GM13977 (cell line): ENCODE results near the gene MRPL11.

Experiments
- DNase-seq: peaks from one replicate; pipeline ENCODE4 v3.0.0; 2012; ENCODE audit warnings: low spot score
- CTCF ChIP-seq: IDR thresholded peaks from 2 replicates; pipeline ENCODE4 v1.5.1; 2012; ENCODE audit warnings: mild to moderate bottlenecking, control low read depth; ENCODE audit not compliant: insufficient read depth; ENCODE audit errors: extremely low read depth, missing control alignments
- in situ Hi-C: fragments of 300-500 bp; cut with MboI; formaldehyde crosslinking; loops from one replicate; pipeline ENCODE4 v1.12.0; 2022; ENCODE audit warnings: low sequenced_read_pairs, low pct_unique_long_range_greater_than_20kb, mixed read lengths, inconsistent platforms; ENCODE audit not compliant: unreplicated experiment

MRPL11 gene

DNA sequence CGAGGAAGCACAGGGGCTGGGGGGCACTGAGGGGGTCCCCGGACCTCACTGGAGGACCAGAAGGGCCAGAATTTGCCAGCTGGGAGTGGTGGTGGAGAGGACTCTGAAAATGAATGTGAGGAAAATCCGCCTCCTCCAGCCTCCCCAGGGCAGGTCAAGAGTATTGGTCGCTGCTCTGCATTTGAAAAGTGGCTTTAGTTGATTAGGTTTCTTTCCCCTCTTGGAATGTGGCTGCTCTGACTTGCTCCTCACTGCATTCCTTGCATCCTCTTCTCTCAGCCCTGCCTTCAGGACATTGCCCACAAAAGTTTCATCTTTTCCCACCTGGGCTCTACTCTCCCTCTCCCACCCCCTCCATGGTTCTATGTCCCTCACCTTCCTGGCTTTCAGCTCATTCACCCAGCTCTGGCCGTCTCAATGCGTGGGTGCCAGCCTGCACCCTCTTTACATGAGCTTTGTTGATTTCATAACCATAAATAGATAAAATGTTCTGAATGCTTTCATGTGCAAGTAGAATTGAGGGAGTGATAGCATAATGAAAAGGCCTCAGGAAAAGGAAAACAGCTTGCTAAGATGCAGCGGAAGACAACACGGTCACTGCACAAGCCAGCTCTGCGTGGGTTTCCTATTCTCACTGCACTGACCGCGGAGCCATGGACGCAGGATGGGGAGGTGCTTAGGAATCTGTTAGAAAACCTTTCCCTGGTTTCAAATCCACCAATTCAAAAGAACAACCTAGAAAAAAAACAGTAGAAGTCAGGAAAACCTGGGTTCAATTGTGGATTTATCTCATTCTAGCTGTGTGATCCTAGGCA lies 24.3 kb downstream of the MRPL11 start:
- DNase-seq = no peak
- in situ Hi-C loops = loop anchor here (25.0 kb wide), 1 partner anchor 273 kb away; the partner anchor contains the start of gene RBM4B
- no peak for TF ChIP-seq CTCF

GRCh38 chr11:66413167-66413566 lies 25.5 kb downstream of the MRPL11 start:
- no peak for TF ChIP-seq CTCF
- DNase-seq = no peak
- in situ Hi-C loops = loop anchor here (25.0 kb wide), 1 partner anchor 274 kb away; the partner anchor contains the start of gene RBM4B

- in situ Hi-C loops = loop anchor here (25.0 kb wide), 1 partner anchor 275 kb away; the partner anchor contains the start of gene RBM4B
- DNase-seq = no peak
These were observed 26.5 kb downstream of the MRPL11 start for GRCh38 chr11:66412110-66412509.

DNA sequence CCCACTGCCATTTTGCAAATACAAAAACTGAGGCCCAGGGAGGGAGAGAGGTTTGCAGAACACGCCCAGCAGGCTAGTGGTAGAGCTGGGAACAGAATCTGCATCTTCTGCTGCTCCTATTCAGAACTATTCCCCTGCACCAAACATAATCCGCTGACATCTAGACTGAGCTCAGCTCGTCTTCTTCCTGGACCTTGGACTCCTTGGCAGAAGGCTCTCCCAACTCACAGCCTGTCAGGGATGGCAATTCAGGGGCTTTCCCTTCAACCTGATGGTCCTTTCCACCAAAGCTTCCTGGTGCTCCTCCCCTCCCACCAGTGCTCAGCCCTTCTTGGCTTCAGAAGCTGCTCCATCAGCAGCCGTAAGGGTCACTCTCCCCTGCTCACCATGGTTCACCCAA lies 27.3 kb downstream of the MRPL11 start:
- no peak for DNase-seq
- TF ChIP-seq CTCF = no peak
- in situ Hi-C loops = loop anchor here (25.0 kb wide), 1 partner anchor 276 kb away; the partner anchor contains the start of gene RBM4B

More at GRCh38 chr11:66412110-66412509, 26.5 kb downstream of the MRPL11 start:
- no peak for TF ChIP-seq CTCF

- no peak for DNase-seq
- in situ Hi-C loops = loop anchor here (25.0 kb wide), 1 partner anchor 277 kb away; the partner anchor contains the start of gene RBM4B
These were observed 28.5 kb downstream of the MRPL11 start for GRCh38 chr11:66410191-66410590.

GRCh38 chr11:66409226-66409625 lies 29.4 kb downstream of the MRPL11 start:
- in situ Hi-C loops = loop anchor here (10.0 to 25.0 kb wide), 2 partner anchors 66 to 278 kb away; partner anchors contain the start of gene RBM4B
- no peak for DNase-seq
- TF ChIP-seq CTCF = no peak

More at GRCh38 chr11:66410191-66410590, 28.5 kb downstream of the MRPL11 start:
- no peak for TF ChIP-seq CTCF
